HCT116 (cell line): ENCODE data around the gene PDHX. TPM values are rescaled to one million over a fixed set of nuclear protein-coding genes. Genes with fewer than 3 reads are reported as not detected.

ENCODE experiments used
- ATAC-seq: fragments of 200-7000 bp; cut with Tn5 transposase; 2 replicates; pipeline ENCODE4 v1.9.1; 2020; ENCODE audit warnings: mild to moderate bottlenecking, moderate library complexity
- BruUV-seq: library from RNA; stranded (reverse); fragments of 400-500 nt; replicated peaks from 2 replicates; lab custom pipeline; 2021; lab: Mats Ljungman, UMichigan
- CTCF ChIA-PET: fragments of 300-600 bp; sonication (Branson Sonifier 250); formaldehyde crosslinking; loops from one replicate; lab custom pipeline; 2021; ENCODE audit warnings: antibody characterized with exemption; lab: Charles Lee
- POLR2A ChIA-PET: fragments of 300-600, 350-600 bp; sonication (Branson Sonifier 250); formaldehyde crosslinking; loops from one replicate; lab custom pipeline; 2021; ENCODE audit warnings: antibody characterized with exemption; lab: Charles Lee
- RAD21 ChIA-PET, 2 experiments: fragments of 300-600 bp; sonication (Branson Sonifier 250); formaldehyde crosslinking; loops; one replicate each; lab custom pipeline; 2023; ENCODE audit warnings: low total read pairs in 2 of 2; ENCODE audit not compliant: uncharacterized antibody in 2 of 2, unreplicated experiment in 2 of 2, low non-redundant PET in 1 of 2; lab: Charles Lee
- DNase-seq: peaks from one replicate; pipeline ENCODE4 v3.0.0-alpha.2; 2010; ENCODE audit warnings: low read depth, low spot score
- H2AFZ ChIP-seq: fragments of 200-600 bp; shearing (Covaris generic), sonication (generic); 2 replicates; pipeline ENCODE4 v1.6.1; 2017; ENCODE audit warnings: low read depth, mixed run types, mixed read lengths, antibody characterized with exemption, low read length; ENCODE audit not compliant: poor library complexity, severe bottlenecking
- H3K27ac ChIP-seq: 2 replicates; pipeline ENCODE4 v1.5.1; 2012; ENCODE audit warnings: low read depth, low read length
- H3K27me3 ChIP-seq: fragments of 200-600 bp; sonication (generic); 2 replicates; pipeline ENCODE4 v1.6.1; 2016; ENCODE audit warnings: mixed run types, low read length, mixed read lengths; ENCODE audit not compliant: insufficient read depth
- H3K36me3 ChIP-seq, 2 experiments: fragments of 200-500 bp in 1 of 2; fragments of 200-600 bp in 1 of 2; sonication (Bioruptor generic) in 1 of 2; sonication (generic) in 1 of 2; 2 replicates each; pipeline versions ENCODE4 v1.5.1 to v1.6.1; 2014 to 2016; ENCODE audit warnings: low read length in 2 of 2, inconsistent platforms in 1 of 2, mixed read lengths in 1 of 2, mixed run types in 1 of 2; ENCODE audit not compliant: insufficient read depth in 2 of 2, control insufficient read depth in 1 of 2
- H3K4me1 ChIP-seq, 2 experiments: fragments of 200-600 bp in 1 of 2; sonication (generic) in 1 of 2; 2 replicates each; pipeline versions ENCODE4 v1.5.1 to v1.6.1; 2012 to 2017; ENCODE audit warnings: low read length in 2 of 2, inconsistent platforms in 1 of 2, mild to moderate bottlenecking in 1 of 2, mixed read lengths in 1 of 2, mixed run types in 1 of 2, moderate library complexity in 1 of 2; ENCODE audit not compliant: insufficient read depth in 2 of 2, control insufficient read depth in 1 of 2
- H3K4me2 ChIP-seq: fragments of 200-600 bp; sonication (generic); 2 replicates; pipeline ENCODE4 v1.6.1; 2017; ENCODE audit warnings: mixed run types, low read length, mixed read lengths
- H3K4me3 ChIP-seq, 2 experiments: fragments of 200-600 bp in 1 of 2; sonication (generic) in 1 of 2; replicated peaks in 1 of 2; 2 replicates each; pipeline ENCODE4 v1.5.1; 2011 to 2016; ENCODE audit warnings: low read length in 2 of 2, control low read depth in 1 of 2, low read depth in 1 of 2, mild to moderate bottlenecking in 1 of 2, mixed read lengths in 1 of 2, mixed run types in 1 of 2
- H3K79me2 ChIP-seq: fragments of 200-600 bp; sonication (generic); 2 replicates; pipeline ENCODE4 v1.6.1; 2017; ENCODE audit warnings: mild to moderate bottlenecking, mixed run types, low read length, moderate library complexity, mixed read lengths; ENCODE audit not compliant: insufficient read depth
- H3K9ac ChIP-seq: fragments of 200-600 bp; sonication (generic); 2 replicates; pipeline ENCODE4 v1.6.1; 2016; ENCODE audit warnings: low read length, mixed read lengths
- H3K9me2 ChIP-seq: fragments of 200-600 bp; sonication (generic), shearing (Covaris generic); 2 replicates; pipeline ENCODE4 v1.6.1; 2017; ENCODE audit warnings: mixed run types, mild to moderate bottlenecking, moderate library complexity; ENCODE audit not compliant: insufficient read depth
- H3K9me3 ChIP-seq, 2 experiments: fragments of 200-500 bp in 1 of 2; fragments of 200-600 bp in 1 of 2; sonication (Bioruptor generic) in 1 of 2; sonication (generic) in 1 of 2; 2 replicates each; pipeline ENCODE4 v1.6.1; 2014 to 2017; ENCODE audit warnings: low read length in 2 of 2, mixed read lengths in 2 of 2, inconsistent platforms in 1 of 2, low read depth in 1 of 2, mild to moderate bottlenecking in 1 of 2, mixed run types in 1 of 2, moderate library complexity in 1 of 2; ENCODE audit not compliant: control insufficient read depth in 1 of 2, insufficient read depth in 1 of 2
- H4K20me1 ChIP-seq: fragments of 200-600 bp; sonication (generic), shearing (Covaris generic); 2 replicates; pipeline ENCODE4 v1.6.1; 2017; ENCODE audit warnings: mixed run types, mild to moderate bottlenecking, moderate library complexity; ENCODE audit not compliant: insufficient read depth
- EZH2phosphoT487 ChIP-seq: fragments of 200-600 bp; IDR thresholded peaks from 2 replicates; pipeline ENCODE4 v1.6.1; 2018; ENCODE audit warnings: antibody characterized with exemption, borderline replicate concordance
- RAD21 ChIP-seq: IDR thresholded peaks from 2 replicates; pipeline ENCODE4 v1.6.1; 2012; ENCODE audit warnings: low read depth, mild to moderate bottlenecking
- ZNF274 ChIP-seq: fragments of 200-500 bp; sonication (Bioruptor generic); IDR thresholded peaks from 2 replicates; pipeline ENCODE4 v1.6.1; 2014; ENCODE audit warnings: mild to moderate bottlenecking, low read depth, low read length, inconsistent platforms
- intact Hi-C: fragments of 100-400 bp; cut with micrococcal nuclease; formaldehyde crosslinking; loops from 2 replicates; pipeline ENCODE4 v1.10.0; 2022
- total RNA-seq: library from RNA; stranded (reverse); gene quantifications from one replicate; pipeline ENCODE4 v1.2.1, GENCODE V29; 2021; ENCODE audit not compliant: unreplicated experiment
- TF ChIP-seq, protein P1 (sequence below), 3 experiments: fragments of 200-600 bp in 1 of 3; sonication (generic) in 1 of 3; IDR thresholded peaks in 2 of 3; conservative IDR thresholded peaks in 1 of 3; 2 replicates each; pipeline ENCODE4 v1.5.1; 2012 to 2017; ENCODE audit warnings: low read depth in 2 of 3, low read length in 2 of 3, antibody characterized with exemption in 1 of 3, borderline replicate concordance in 1 of 3, control low read depth in 1 of 3, mild to moderate bottlenecking in 1 of 3, mixed read lengths in 1 of 3, mixed run types in 1 of 3, moderate library complexity in 1 of 3; ENCODE audit not compliant: insufficient read depth in 1 of 3
- TF ChIP-seq, protein P2 (sequence below): IDR thresholded peaks from 2 replicates; pipeline ENCODE4 v1.6.1; 2012; ENCODE audit warnings: low read depth

The PDHX gene
- total RNA-seq, 1 experiment from 2014 or later: 36.6 TPM

- Histone ChIP-seq H4K20me1 (no peaks in the 10 kb centered on the region), H2AFZ (no peak overlapping the region), H3K4me2 (no peak overlapping the region), H3K9me3 (no peaks in the 10 kb centered on the region), H3K27ac (no peak overlapping the region), H3K9me2 (no peaks in the 10 kb centered on the region), H3K9ac (no peak overlapping the region), H3K79me2 (no peaks in the 10 kb centered on the region), H3K4me1 (peaks cover 5 to 10% of the 10 kb centered on the region in 2 experiments; a peak in 2 of 4 replicates), H3K27me3 (no peaks in the 10 kb centered on the region), H3K4me3 (no peak overlapping the region), H3K36me3 (no peaks in the 10 kb centered on the region; a peak in 1 of 4 replicates)
- RAD21 ChIA-PET: no interaction called here
- no TSS peak for BruUV-seq
- ATAC-seq: no peak
- no peak for TF ChIP-seq EZH2phosphoT487
- no peak for TF ChIP-seq ZNF274
- CTCF ChIA-PET: interaction anchor here (1.3 to 2.4 kb wide), 2 partner anchors 18 to 301 kb away, joined by 4 to 14 read pairs; no protein-coding TSS in a partner anchor
- intact Hi-C loops: no loop called here
- POLR2A ChIA-PET: no interaction called here
- DNase-seq: no peak
These were observed 29.2 kb upstream of the PDHX start for GRCh38 chr11:34887260-34887659.

DNA sequence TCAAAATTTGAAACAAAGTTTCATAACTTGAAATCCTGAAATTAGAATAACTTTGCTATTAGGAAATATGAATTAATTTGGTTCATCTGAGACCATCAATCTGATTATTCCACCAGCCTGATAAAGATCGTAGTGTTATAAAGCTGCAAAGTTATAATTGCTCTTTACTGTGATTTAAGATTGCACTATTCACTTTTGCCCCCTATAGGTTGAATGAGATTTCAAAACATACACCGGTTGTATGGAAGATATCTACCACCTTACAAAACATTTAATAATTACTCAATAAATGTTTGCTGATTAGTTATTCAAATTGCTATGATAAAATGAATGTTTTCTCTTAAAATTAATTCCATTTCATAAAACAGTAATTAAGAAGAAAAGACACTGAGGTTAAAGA, 26.3 kb upstream of the PDHX start:
- Histone ChIP-seq H3K9me2 (no peaks in the 10 kb centered on the region), H3K79me2 (no peaks in the 10 kb centered on the region), H3K27ac (no peak overlapping the region), H3K4me2 (no peak overlapping the region), H3K36me3 (no peaks in the 10 kb centered on the region; a peak in 1 of 4 replicates), H4K20me1 (no peaks in the 10 kb centered on the region), H2AFZ (no peak overlapping the region), H3K4me3 (no peak overlapping the region), H3K4me1 (peaks cover 5 to 10% of the 10 kb centered on the region in 2 experiments; a peak in 2 of 4 replicates), H3K27me3 (no peaks in the 10 kb centered on the region), H3K9me3 (no peaks in the 10 kb centered on the region), H3K9ac (no peak overlapping the region)
- ChIA-PET CTCF (interaction anchor here (1.2 to 1.8 kb wide), 4 partner anchors 100 to 324 kb away, joined by 3 to 26 read pairs (median 5); no protein-coding TSS in a partner anchor), RAD21 (interaction anchor here (0.6 to 1.2 kb wide), 3 partner anchors 303 to 422 kb away, joined by 3 to 6 read pairs (median 3); no protein-coding TSS in a partner anchor), POLR2A (no interaction called here)
- no TSS peak for BruUV-seq
- TF ChIP-seq, protein P1, sequence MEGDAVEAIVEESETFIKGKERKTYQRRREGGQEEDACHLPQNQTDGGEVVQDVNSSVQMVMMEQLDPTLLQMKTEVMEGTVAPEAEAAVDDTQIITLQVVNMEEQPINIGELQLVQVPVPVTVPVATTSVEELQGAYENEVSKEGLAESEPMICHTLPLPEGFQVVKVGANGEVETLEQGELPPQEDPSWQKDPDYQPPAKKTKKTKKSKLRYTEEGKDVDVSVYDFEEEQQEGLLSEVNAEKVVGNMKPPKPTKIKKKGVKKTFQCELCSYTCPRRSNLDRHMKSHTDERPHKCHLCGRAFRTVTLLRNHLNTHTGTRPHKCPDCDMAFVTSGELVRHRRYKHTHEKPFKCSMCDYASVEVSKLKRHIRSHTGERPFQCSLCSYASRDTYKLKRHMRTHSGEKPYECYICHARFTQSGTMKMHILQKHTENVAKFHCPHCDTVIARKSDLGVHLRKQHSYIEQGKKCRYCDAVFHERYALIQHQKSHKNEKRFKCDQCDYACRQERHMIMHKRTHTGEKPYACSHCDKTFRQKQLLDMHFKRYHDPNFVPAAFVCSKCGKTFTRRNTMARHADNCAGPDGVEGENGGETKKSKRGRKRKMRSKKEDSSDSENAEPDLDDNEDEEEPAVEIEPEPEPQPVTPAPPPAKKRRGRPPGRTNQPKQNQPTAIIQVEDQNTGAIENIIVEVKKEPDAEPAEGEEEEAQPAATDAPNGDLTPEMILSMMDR (IDR thresholded peaks at IDR 0.05 in 2 of 3, conservative IDR thresholded peaks at IDR 0.05 in 1 of 3; ENCODE audit: borderline replicate concordance in 1 of 3, insufficient read depth in 1 of 3, low read depth in 2 of 3, low read length in 2 of 3): peak; percentile 47 to 62 (median 59); a peak in 5 of 6 replicates
- peak; percentile 79 for TF ChIP-seq RAD21
- TF ChIP-seq, protein P2, sequence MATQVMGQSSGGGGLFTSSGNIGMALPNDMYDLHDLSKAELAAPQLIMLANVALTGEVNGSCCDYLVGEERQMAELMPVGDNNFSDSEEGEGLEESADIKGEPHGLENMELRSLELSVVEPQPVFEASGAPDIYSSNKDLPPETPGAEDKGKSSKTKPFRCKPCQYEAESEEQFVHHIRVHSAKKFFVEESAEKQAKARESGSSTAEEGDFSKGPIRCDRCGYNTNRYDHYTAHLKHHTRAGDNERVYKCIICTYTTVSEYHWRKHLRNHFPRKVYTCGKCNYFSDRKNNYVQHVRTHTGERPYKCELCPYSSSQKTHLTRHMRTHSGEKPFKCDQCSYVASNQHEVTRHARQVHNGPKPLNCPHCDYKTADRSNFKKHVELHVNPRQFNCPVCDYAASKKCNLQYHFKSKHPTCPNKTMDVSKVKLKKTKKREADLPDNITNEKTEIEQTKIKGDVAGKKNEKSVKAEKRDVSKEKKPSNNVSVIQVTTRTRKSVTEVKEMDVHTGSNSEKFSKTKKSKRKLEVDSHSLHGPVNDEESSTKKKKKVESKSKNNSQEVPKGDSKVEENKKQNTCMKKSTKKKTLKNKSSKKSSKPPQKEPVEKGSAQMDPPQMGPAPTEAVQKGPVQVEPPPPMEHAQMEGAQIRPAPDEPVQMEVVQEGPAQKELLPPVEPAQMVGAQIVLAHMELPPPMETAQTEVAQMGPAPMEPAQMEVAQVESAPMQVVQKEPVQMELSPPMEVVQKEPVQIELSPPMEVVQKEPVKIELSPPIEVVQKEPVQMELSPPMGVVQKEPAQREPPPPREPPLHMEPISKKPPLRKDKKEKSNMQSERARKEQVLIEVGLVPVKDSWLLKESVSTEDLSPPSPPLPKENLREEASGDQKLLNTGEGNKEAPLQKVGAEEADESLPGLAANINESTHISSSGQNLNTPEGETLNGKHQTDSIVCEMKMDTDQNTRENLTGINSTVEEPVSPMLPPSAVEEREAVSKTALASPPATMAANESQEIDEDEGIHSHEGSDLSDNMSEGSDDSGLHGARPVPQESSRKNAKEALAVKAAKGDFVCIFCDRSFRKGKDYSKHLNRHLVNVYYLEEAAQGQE: no peak
- intact Hi-C loops: loop anchor here (2.0 to 10.0 kb wide), 6 partner anchors 235 to 1085 kb away; partner anchors contain the start of gene ELF5
- ATAC-seq: peak; percentile 62; the same call in 1 of the 2 replicates
- DNase-seq: no peak
